Heart right ventricle (tissue), 16 donors: ENCODE results near the gene TMEM238. TPM values are rescaled to one million over a fixed set of nuclear protein-coding genes. Genes with fewer than 3 reads are reported as not detected.

Experiments
- ATAC-seq, 8 donors: fragments of 200-7000 bp; cut with Tn5 transposase; one replicate each; pipeline ENCODE4 v1.9.1; 2020; ENCODE audit warnings: mild to moderate bottlenecking in 8 of 8, moderate library complexity in 8 of 8, moderate number of reproducible peaks in 1 of 8
- DNase-seq, 2 donors: peaks; one replicate each; pipeline ENCODE4 v3.0.0-alpha.2; 2020
- H3K27ac ChIP-seq, 10 donors: fragments of 200-600 bp; sonication (generic) in 2 of 10; one replicate each; pipeline versions ENCODE4 v1.5.0 to v1.8.0; 2020 to 2022; ENCODE audit warnings: mild to moderate bottlenecking in 3 of 10
- H3K27me3 ChIP-seq, 7 donors: fragments of 200-600 bp; one replicate each; pipeline ENCODE4 v1.8.0; 2021 to 2022; ENCODE audit warnings: mild to moderate bottlenecking in 2 of 7
- H3K36me3 ChIP-seq, 9 donors: fragments of 200-600 bp; sonication (generic) in 1 of 9; one replicate each; pipeline versions ENCODE4 v1.5.0 to v1.8.0; 2020 to 2022; ENCODE audit warnings: mild to moderate bottlenecking in 2 of 9
- H3K4me1 ChIP-seq, 9 donors: fragments of 200-600 bp; sonication (generic) in 1 of 9; one replicate each; pipeline versions ENCODE4 v1.5.0 to v1.8.0; 2020 to 2022; ENCODE audit warnings: mild to moderate bottlenecking in 4 of 9
- H3K4me3 ChIP-seq, 10 donors: fragments of 200-600 bp; sonication (generic) in 2 of 10; one replicate each; pipeline versions ENCODE4 v1.5.0 to v1.8.0; 2020 to 2022; ENCODE audit warnings: mild to moderate bottlenecking in 7 of 10, moderate library complexity in 2 of 10
- H3K9me3 ChIP-seq, 11 donors: fragments of 200-600 bp in 10 of 11; sonication (generic) in 2 of 11; one replicate each; pipeline versions ENCODE4 v1.5.0 to v1.8.0; 2013 to 2022; ENCODE audit warnings: mild to moderate bottlenecking in 2 of 11, control low read depth in 1 of 11, moderate library complexity in 1 of 11
- WGBS, 2 donors: extraction: QIAGEN DNeasy Blood & Tissue Kit; methylation state at CpG; one replicate each; pipeline ENCODE4 v1.1.7; 2013; ENCODE audit warnings: inconsistent platforms in 1 of 2; 5-methylcytosine and 5-hydroxymethylcytosine counted together
- intact Hi-C, 10 donors: fragments of 100-400 bp; cut with DNase I; formaldehyde crosslinking; loops; one replicate each; pipeline versions ENCODE4 v1.11.1 to v1.14.2; 2022
- polyA plus RNA-seq, 2 donors: library from polyadenylated mRNA; stranded (reverse); fragments of 200-250 nt; gene quantifications; one replicate each; pipeline ENCODE4 v1.2.3, GENCODE V29; 2013
- total RNA-seq, 10 donors: library from RNA; stranded (reverse); fragmentation: NEBNext Ultra II Directional in 3 of 10; extraction: Animal tissue kit (Norgen Biotek cat#: 25700) in 3 of 10; gene quantifications; one replicate each; pipeline versions ENCODE4 v1.2.1 to v1.2.4, GENCODE V29; 2021 to 2023
- TF ChIP-seq, protein P1 (sequence below), 9 donors: fragments of 200-600 bp; sonication (generic) in 2 of 9; IDR thresholded peaks; one replicate each; pipeline versions ENCODE4 v1.5.0 to v1.8.0; 2021 to 2022; ENCODE audit warnings: antibody characterized with exemption in 9 of 9, mild to moderate bottlenecking in 5 of 9, moderate library complexity in 1 of 9
- donor health status: Arrhythmogenic right ventricular cardiomyopathy.
- donor health status: ischemic (EF 13 %, LVEDD 7.1; RV severe dilation, severe dysfunction).
- donor health status: healthy with polysubstance abuse.
- donor health status: DM: no; HTN: yes; CAD: no.
- donor health status: DM: no; HTN: no; CAD: no.
- donor health status: ischemic (EF 25% LVEDD 6.9; RV normal size, moderate dysfunction).
- donor health status: ischemic (EF 25% LVEDD 5.7; RV mildly dilated, moderate dysfunction).
- donor health status: healthy.
- donor health status: DM: yes; HTN: yes; CAD: no.
- donor health status: Ischemic cardiomyopathy.
- donor health status: ischemic (EF 35%, LVEDD 5.7; RV mildly dilated, moderate dysfunction).
- donor health status: nonischemic (EF 11% LVEDD 7.7; RV severe dilation, severe dysfunction).
- donor health status: DM: yes; HTN: yes; CAD: no.
- donor health status: PGD.
- donor health status: ischemic (EF 29% LVEDD 5.4; RV normal size, mild dysfunction).
- donor health status: nonischemic (EF 23%, LVEDD 6.1; RV moderate dilation, normal function).

The TMEM238 gene
- total and polyA plus RNA-seq, 12 donors = 0.06 to 1.3 (median 0.39) TPM; not detected in 3

- Histone ChIP-seq H3K27ac (no peak within 1 kb of the TSS), H3K4me3 (no peak within 1 kb of the TSS), H3K9me3 (no peaks in the 10 kb centered on the region), H3K4me1 (peaks cover 0 to 14% (median 5%) of the 10 kb centered on the region in 9 donors), H3K36me3 (no peaks in the 10 kb centered on the region), H3K27me3 (peaks cover 0 to 61% (median 57%) of the 10 kb centered on the region in 7 donors)
- intact Hi-C loops = no loop called here
- DNase-seq = no peak
- peak in 1 of 8 donors; percentile 14 for ATAC-seq
- TF ChIP-seq, protein P1, sequence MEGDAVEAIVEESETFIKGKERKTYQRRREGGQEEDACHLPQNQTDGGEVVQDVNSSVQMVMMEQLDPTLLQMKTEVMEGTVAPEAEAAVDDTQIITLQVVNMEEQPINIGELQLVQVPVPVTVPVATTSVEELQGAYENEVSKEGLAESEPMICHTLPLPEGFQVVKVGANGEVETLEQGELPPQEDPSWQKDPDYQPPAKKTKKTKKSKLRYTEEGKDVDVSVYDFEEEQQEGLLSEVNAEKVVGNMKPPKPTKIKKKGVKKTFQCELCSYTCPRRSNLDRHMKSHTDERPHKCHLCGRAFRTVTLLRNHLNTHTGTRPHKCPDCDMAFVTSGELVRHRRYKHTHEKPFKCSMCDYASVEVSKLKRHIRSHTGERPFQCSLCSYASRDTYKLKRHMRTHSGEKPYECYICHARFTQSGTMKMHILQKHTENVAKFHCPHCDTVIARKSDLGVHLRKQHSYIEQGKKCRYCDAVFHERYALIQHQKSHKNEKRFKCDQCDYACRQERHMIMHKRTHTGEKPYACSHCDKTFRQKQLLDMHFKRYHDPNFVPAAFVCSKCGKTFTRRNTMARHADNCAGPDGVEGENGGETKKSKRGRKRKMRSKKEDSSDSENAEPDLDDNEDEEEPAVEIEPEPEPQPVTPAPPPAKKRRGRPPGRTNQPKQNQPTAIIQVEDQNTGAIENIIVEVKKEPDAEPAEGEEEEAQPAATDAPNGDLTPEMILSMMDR (IDR thresholded peaks at IDR 0.05) = no peak
- 39 to 48% methylated on average over 21 of the region's 21 CpGs for WGBS, 2 donors
Observed at GRCh38 chr19:55376241-55376933, 7.7 kb downstream of the TMEM238 start, which contains the start of gene TMEM190. Gene TMEM190, plus strand, starts transcription at chr19:55376826. Its CDS starts 28 bp downstream, at chr19:55376854.

DNA sequence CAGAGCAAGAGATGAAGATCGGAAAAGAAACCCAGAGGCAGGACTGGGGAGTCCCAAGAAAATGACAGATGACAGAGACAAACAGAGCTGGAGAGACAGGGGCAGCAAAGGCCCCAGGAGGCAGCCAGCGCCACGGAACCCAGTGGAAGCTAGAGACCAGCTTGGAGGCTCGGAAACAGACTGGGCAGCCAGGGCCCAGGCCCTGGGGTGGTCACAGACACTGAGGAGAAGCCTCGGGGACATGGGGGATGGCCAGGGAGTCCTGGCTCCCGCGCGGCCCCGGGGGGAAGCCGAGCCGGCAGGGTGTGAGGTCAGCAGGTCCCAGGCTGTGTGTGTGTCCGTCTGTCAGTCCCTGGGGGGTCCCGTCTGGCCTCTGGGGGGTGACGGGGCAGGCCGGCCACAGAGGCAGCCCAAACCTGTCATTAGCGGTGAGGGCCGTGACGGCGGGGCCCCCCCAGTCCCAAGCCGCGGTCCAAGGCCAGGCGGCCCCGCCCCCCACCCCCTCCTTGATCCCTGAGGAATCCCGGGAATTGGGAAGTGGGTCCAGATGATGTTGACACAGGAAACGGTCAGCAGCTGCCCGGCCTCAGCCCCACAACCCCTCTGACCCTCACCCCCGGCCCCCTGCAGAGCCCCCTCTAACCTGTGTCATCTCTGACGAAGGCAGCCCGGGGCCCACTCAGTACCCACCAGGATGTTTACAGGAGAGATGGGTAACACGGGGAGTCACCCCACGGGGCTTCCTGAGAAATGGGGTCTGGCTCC lies 9.9 kb downstream of the TMEM238 start:
- no peak for DNase-seq
- 8 to 9% methylated on average over 31 of the region's 31 CpGs for WGBS, 2 donors
- ATAC-seq = no peak
- H3K27me3 ChIP-seq = peaks cover 13 to 81% (median 77%) of the 10 kb centered on the region in 7 donors
- no peak overlapping the region for H3K4me3 ChIP-seq
- no peaks in the 10 kb centered on the region for H3K9me3 ChIP-seq
- intact Hi-C loops = loop anchor here in 1 of 10 donors (5.0 kb wide), 1 partner anchor 67 kb away; no protein-coding TSS in a partner anchor
- peaks cover 1 to 22% (median 12%) of the 10 kb centered on the region in 9 donors for H3K4me1 ChIP-seq
- TF ChIP-seq, protein P1 (IDR thresholded peaks at IDR 0.05) = no peak
- H3K36me3 ChIP-seq = no peaks in the 10 kb centered on the region
- H3K27ac ChIP-seq = no peak overlapping the region

GRCh38 chr19:55373306-55373992 lies 10.6 kb downstream of the TMEM238 start:
- peaks cover 20 to 87% (median 84%) of the 10 kb centered on the region in 7 donors for H3K27me3 ChIP-seq
- TF ChIP-seq, protein P1 (IDR thresholded peaks at IDR 0.05) = no peak

More at GRCh38 chr19:55373306-55373992, 10.6 kb downstream of the TMEM238 start:
- H3K4me3 ChIP-seq = no peak overlapping the region
- DNase-seq (no peak), ATAC-seq (no peak)
- intact Hi-C loops = loop anchor here in 1 of 10 donors (5.0 kb wide), 1 partner anchor 66 kb away; no protein-coding TSS in a partner anchor
- WGBS, 2 donors = 59 to 60% methylated on average over 9 of the region's 9 CpGs
- H3K27ac ChIP-seq = no peak overlapping the region
- H3K36me3 ChIP-seq = no peaks in the 10 kb centered on the region
- no peaks in the 10 kb centered on the region for H3K9me3 ChIP-seq
- H3K4me1 ChIP-seq = peaks cover 3 to 25% (median 15%) of the 10 kb centered on the region in 9 donors
